PC-9 (cell line): Measurements from ENCODE around the gene FAM221B. TPM values are rescaled to one million over a fixed set of nuclear protein-coding genes. Genes with fewer than 3 reads are reported as not detected.

Source experiments
- BruUV-seq: library from RNA; stranded (reverse); fragments of 400-500 nt; replicated peaks from 2 replicates; lab custom pipeline; 2021; lab: Mats Ljungman, UMichigan
- CTCF ChIA-PET: fragments of 300-600 bp; sonication (Branson Sonifier 250); formaldehyde crosslinking; loops from one replicate; lab custom pipeline; 2022; ENCODE audit warnings: antibody characterized with exemption; lab: Charles Lee
- POLR2A ChIA-PET: fragments of 300-600 bp; sonication (Branson Sonifier 250); formaldehyde crosslinking; loops from one replicate; lab custom pipeline; 2022; ENCODE audit warnings: antibody characterized with exemption; ENCODE audit not compliant: unreplicated experiment; lab: Charles Lee
- DNase-seq, 2 experiments: peaks; one replicate each; pipeline versions ENCODE4 v3.0.0 to v3.0.0-alpha.2; 2015 to 2022; ENCODE audit warnings: mixed read lengths in 1 of 2
- H2AFZ ChIP-seq: fragments of 200-600 bp; sonication (generic); 2 replicates; pipeline ENCODE4 v1.8.1; 2017; ENCODE audit warnings: antibody characterized with exemption
- H3F3A ChIP-seq: fragments of 200-600 bp; sonication (generic); 2 replicates; pipeline ENCODE4 v1.8.1; 2017; ENCODE audit warnings: antibody characterized with exemption, mild to moderate bottlenecking, low read depth; ENCODE audit not compliant: insufficient read depth
- H3K27ac ChIP-seq: fragments of 200-600 bp; sonication (generic); 2 replicates; pipeline ENCODE4 v1.6.1; 2016; ENCODE audit warnings: mixed run types
- H3K27me3 ChIP-seq: fragments of 200-600 bp; sonication (generic); 2 replicates; pipeline ENCODE4 v1.6.1; 2016; ENCODE audit warnings: low read depth, mixed run types; ENCODE audit not compliant: insufficient read depth
- H3K36me3 ChIP-seq: fragments of 200-600 bp; sonication (generic); 2 replicates; pipeline ENCODE4 v1.6.1; 2016; ENCODE audit warnings: low read depth, mixed run types
- H3K4me1 ChIP-seq: fragments of 200-600 bp; sonication (generic); replicated peaks from 2 replicates; pipeline ENCODE4 v1.6.1; 2016; ENCODE audit warnings: mixed run types; ENCODE audit not compliant: insufficient read depth
- H3K4me2 ChIP-seq: fragments of 200-600 bp; sonication (generic); 2 replicates; pipeline ENCODE4 v1.6.1; 2017; ENCODE audit warnings: mixed run types
- H3K4me3 ChIP-seq: fragments of 200-600 bp; sonication (generic); 2 replicates; pipeline ENCODE4 v1.6.1; 2016; ENCODE audit warnings: mixed run types
- H3K79me2 ChIP-seq: fragments of 200-600 bp; sonication (generic); 2 replicates; pipeline ENCODE4 v1.6.1; 2017; ENCODE audit warnings: low read depth, mixed run types
- H3K9me2 ChIP-seq: fragments of 200-600 bp; sonication (generic); 2 replicates; pipeline ENCODE4 v1.8.1; 2017; ENCODE audit warnings: mild to moderate bottlenecking; ENCODE audit not compliant: insufficient read depth
- H3K9me3 ChIP-seq: fragments of 200-600 bp; sonication (generic); 2 replicates; pipeline ENCODE4 v1.8.1; 2016; ENCODE audit warnings: low read depth; ENCODE audit not compliant: insufficient read depth
- H4K20me1 ChIP-seq: fragments of 200-600 bp; sonication (generic); 2 replicates; pipeline ENCODE4 v1.8.1; 2017; ENCODE audit not compliant: insufficient read depth
- EZH2 ChIP-seq: fragments of 200-600 bp; sonication (generic); IDR thresholded peaks from 2 replicates; pipeline ENCODE4 v1.8.0; 2017; ENCODE audit warnings: antibody characterized with exemption, low read depth
- intact Hi-C: fragments of 100-400 bp; cut with micrococcal nuclease; formaldehyde crosslinking; loops from one replicate; pipeline ENCODE4 v1.10.0; 2022; ENCODE audit not compliant: unreplicated experiment
- total RNA-seq: library from RNA; stranded (reverse); gene quantifications from 2 replicates; pipeline ENCODE4 v1.2.3, GENCODE V29; 2021
- TF ChIP-seq, protein P1 (sequence below): fragments of 200-600 bp; sonication (generic); conservative IDR thresholded peaks from 2 replicates; pipeline ENCODE4 v1.6.1; 2017; ENCODE audit warnings: mixed run types, antibody characterized with exemption, mild to moderate bottlenecking, moderate library complexity

The FAM221B gene
- total RNA-seq, 1 experiment from 2014 or later, result not detected

DNA sequence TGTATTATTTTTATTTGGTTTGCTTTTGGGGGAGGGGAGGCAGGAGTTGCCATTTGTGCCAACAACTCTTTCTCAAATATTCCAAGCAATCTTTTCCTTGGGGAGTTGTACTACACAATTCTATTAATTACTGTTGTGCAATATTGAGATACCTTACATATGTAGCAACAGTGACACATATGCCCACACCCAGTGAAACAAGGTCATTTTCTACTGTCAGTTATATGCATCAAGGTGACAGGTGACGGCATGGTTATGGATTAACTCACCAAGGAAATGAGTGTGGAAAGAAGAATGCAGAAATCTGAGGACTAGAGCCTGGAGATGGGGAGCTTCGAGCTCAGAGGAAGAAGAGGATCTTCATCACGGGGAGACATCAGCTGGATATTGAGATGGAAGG is 56.6 kb downstream of the FAM221B start:
- no TSS peak for BruUV-seq
- Histone ChIP-seq H3K9me3 (no peaks in the 10 kb centered on the region), H3K27me3 (no peaks in the 10 kb centered on the region), H3K9me2 (no peaks in the 10 kb centered on the region), H2AFZ (no peak overlapping the region), H3K36me3 (no peaks in the 10 kb centered on the region), H3F3A (peaks cover 17% of the 10 kb centered on the region), H3K4me3 (no peak overlapping the region), H3K79me2 (no peaks in the 10 kb centered on the region), H3K4me1 (peaks cover 21% of the 10 kb centered on the region), H3K4me2 (peak overlapping the region; percentile 26; the same call in 1 of the 2 replicates), H3K27ac (peak overlapping the region; percentile 45; the same call in 1 of the 2 replicates), H4K20me1 (no peaks in the 10 kb centered on the region)
- ChIA-PET POLR2A (interaction anchor here (0.6 kb wide), 1 partner anchor 100 kb away, joined by 5 read pairs; no protein-coding TSS in a partner anchor), CTCF (no interaction called here)
- TF ChIP-seq EZH2, result no peak
- TF ChIP-seq, protein P1, sequence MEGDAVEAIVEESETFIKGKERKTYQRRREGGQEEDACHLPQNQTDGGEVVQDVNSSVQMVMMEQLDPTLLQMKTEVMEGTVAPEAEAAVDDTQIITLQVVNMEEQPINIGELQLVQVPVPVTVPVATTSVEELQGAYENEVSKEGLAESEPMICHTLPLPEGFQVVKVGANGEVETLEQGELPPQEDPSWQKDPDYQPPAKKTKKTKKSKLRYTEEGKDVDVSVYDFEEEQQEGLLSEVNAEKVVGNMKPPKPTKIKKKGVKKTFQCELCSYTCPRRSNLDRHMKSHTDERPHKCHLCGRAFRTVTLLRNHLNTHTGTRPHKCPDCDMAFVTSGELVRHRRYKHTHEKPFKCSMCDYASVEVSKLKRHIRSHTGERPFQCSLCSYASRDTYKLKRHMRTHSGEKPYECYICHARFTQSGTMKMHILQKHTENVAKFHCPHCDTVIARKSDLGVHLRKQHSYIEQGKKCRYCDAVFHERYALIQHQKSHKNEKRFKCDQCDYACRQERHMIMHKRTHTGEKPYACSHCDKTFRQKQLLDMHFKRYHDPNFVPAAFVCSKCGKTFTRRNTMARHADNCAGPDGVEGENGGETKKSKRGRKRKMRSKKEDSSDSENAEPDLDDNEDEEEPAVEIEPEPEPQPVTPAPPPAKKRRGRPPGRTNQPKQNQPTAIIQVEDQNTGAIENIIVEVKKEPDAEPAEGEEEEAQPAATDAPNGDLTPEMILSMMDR, result no peak
- intact Hi-C loops, result no loop called here
- peak in 1 of 2 experiments; percentile 77 for DNase-seq

DNA sequence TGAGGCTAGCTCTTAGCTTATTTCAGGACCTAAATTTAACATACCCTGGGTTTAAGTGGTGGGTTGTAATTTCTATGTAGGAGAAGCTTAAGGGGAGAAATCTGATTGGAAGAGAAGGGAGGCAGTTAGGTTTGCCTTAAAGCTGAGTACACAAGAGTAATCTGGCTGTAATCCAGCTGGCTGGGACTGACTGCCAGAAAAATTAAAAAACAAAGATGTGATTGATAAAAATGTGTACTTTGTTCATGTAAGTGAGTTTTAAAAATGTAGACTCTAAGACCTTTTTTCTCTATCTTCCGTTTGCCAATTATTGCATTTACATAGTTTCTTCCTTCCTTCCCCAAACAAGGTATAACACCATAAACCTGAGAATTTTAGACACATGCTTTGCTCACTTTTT is 57.0 kb downstream of the FAM221B start:
- Histone ChIP-seq H3F3A (peaks cover 17% of the 10 kb centered on the region), H3K4me1 (peaks cover 21% of the 10 kb centered on the region), H3K9me2 (no peaks in the 10 kb centered on the region), H3K36me3 (no peaks in the 10 kb centered on the region), H3K9me3 (no peaks in the 10 kb centered on the region), H3K27me3 (no peaks in the 10 kb centered on the region), H2AFZ (no peak overlapping the region), H3K79me2 (no peaks in the 10 kb centered on the region), H3K27ac (peak overlapping the region; percentile 45; the same call in 1 of the 2 replicates), H3K4me3 (no peak overlapping the region), H4K20me1 (no peaks in the 10 kb centered on the region), H3K4me2 (peak overlapping the region; percentile 26)
- TF ChIP-seq, protein P1, result no peak
- intact Hi-C loops, result no loop called here
- BruUV-seq, result no TSS peak
- no peak for DNase-seq
- ChIA-PET POLR2A (interaction anchor here (0.5 to 0.6 kb wide), 3 partner anchors 10 to 100 kb away, joined by 4 to 6 read pairs (median 5); no protein-coding TSS in a partner anchor), CTCF (interaction anchor here (0.6 kb wide), 1 partner anchor 111 kb away, joined by 4 read pairs; no protein-coding TSS in a partner anchor)

DNA sequence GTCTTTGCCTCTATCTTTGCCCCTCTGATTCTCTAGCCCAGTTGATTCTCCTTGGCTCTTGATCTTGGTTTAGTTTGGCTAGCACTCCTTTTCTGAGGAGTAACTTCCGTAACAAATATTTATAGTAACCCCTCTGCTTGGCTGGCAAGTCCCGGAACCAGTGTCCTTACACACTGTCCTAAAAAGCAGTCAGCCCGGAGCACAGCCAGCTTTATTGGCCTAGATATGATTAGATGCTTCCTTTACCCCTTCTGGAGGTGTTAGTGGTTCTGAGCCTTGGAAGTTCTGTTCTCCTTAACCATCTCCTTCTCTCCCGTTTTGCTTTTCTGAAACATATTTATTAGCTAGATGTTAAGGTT is 57.5 kb downstream of the FAM221B start:
- Histone ChIP-seq H3K9me2 (no peaks in the 10 kb centered on the region), H3K79me2 (no peaks in the 10 kb centered on the region), H3K36me3 (no peaks in the 10 kb centered on the region), H3K4me2 (peak overlapping the region; percentile 26), H2AFZ (no peak overlapping the region), H3K9me3 (no peaks in the 10 kb centered on the region), H3K27me3 (no peaks in the 10 kb centered on the region), H4K20me1 (no peaks in the 10 kb centered on the region), H3K4me3 (no peak overlapping the region), H3K4me1 (peaks cover 21% of the 10 kb centered on the region), H3F3A (peaks cover 17% of the 10 kb centered on the region), H3K27ac (0 out of 2 replicates have a peak overlapping the region, but pooled peaks have one; percentile 20)
- TF ChIP-seq EZH2, result no peak
- TF ChIP-seq, protein P1, result no peak
- intact Hi-C loops, result no loop called here
- no TSS peak for BruUV-seq
- ChIA-PET CTCF (interaction anchor here (0.6 to 0.7 kb wide), 2 partner anchors 74 to 111 kb away, joined by 3 to 4 read pairs; no protein-coding TSS in a partner anchor), POLR2A (interaction anchor here (0.5 to 0.6 kb wide), 2 partner anchors 10 to 63 kb away, joined by 4 to 6 read pairs; no protein-coding TSS in a partner anchor)
- no peak for DNase-seq
